Myocyte (in vitro differentiated cells): ENCODE measurements around the gene FOXN1. TPM values are rescaled to one million over a fixed set of nuclear protein-coding genes. Genes with fewer than 3 reads are reported as not detected.
A peak's percentile ranks its signal among the peaks of the same experiment; 100 is the strongest.

ENCODE experiments used
- DNase-seq: peaks from one replicate; pipeline ENCODE4 v3.0.0-alpha.2; 2012; ENCODE audit warnings: low read depth
- total RNA-seq: library from RNA; depleted of rRNA; stranded (reverse); fragments of >200 nt; gene quantifications from 2 replicates; pipeline ENCODE4 v1.2.3, GENCODE V29; 2014

FOXN1 gene
- total RNA-seq, 1 donor from 2014 or later: not detected

GRCh38 chr17:28544402-28545140 is 38.4 kb downstream of the FOXN1 start:
- DNase-seq: no peak

GRCh38 chr17:28545141-28545503 is 39.0 kb downstream of the FOXN1 start:
- no peak for DNase-seq

GRCh38 chr17:28545787-28546415 is 39.8 kb downstream of the FOXN1 start:
- DNase-seq: no peak

GRCh38 chr17:28547096-28547622 is 41.0 kb downstream of the FOXN1 start:
- no peak for DNase-seq

- peak; percentile 72 for DNase-seq
Measured at GRCh38 chr17:28547623-28548416, 41.7 kb downstream of the FOXN1 start.

GRCh38 chr17:28548417-28549130 is 42.4 kb downstream of the FOXN1 start:
- no peak for DNase-seq

- no peak for DNase-seq
Measured at GRCh38 chr17:28549236-28550132, 43.3 kb downstream of the FOXN1 start.

GRCh38 chr17:28550858-28551257 is 44.7 kb downstream of the FOXN1 start:
- DNase-seq: no peak

- DNase-seq: peak; percentile 83
Measured at GRCh38 chr17:28551421-28552175, 45.5 kb downstream of the FOXN1 start.

- peak; percentile 81 for DNase-seq
Measured at GRCh38 chr17:28552176-28552999, 46.2 kb downstream of the FOXN1 start, which contains the start of gene UNC119. Gene UNC119, minus strand, starts transcription at chr17:28552624. Its CDS starts 67 bp downstream, at chr17:28552557.

- no peak for DNase-seq
Measured at GRCh38 chr17:28553000-28553505, 46.9 kb downstream of the FOXN1 start.

- DNase-seq: no peak
Measured at GRCh38 chr17:28554565-28554964, 48.4 kb downstream of the FOXN1 start.

- DNase-seq: no peak
Measured at GRCh38 chr17:28555022-28555421, 48.9 kb downstream of the FOXN1 start.

- DNase-seq: peak; percentile 97
Measured at GRCh38 chr17:28563475-28563874, 57.3 kb downstream of the FOXN1 start.

- DNase-seq: no peak
Measured at GRCh38 chr17:28567604-28568003, 61.5 kb downstream of the FOXN1 start.

- no peak for DNase-seq
Measured at GRCh38 chr17:28569446-28569845, 63.3 kb downstream of the FOXN1 start.

GRCh38 chr17:28570716-28571360 is 64.7 kb downstream of the FOXN1 start:
- no peak for DNase-seq
